Tibial artery (tissue), 4 donors: Measurements from ENCODE around the gene DUOXA2.
A peak's percentile ranks its signal among the peaks of the same experiment; 100 is the strongest.

Source experiments
- DNase-seq, 2 donors: peaks; one replicate each; pipeline ENCODE4 v3.0.0-alpha.2; 2019
- H3K27ac ChIP-seq, 2 donors: fragments of 200-600 bp; sonication (generic) in 1 of 2; 1 replicate in 1 of 2; 2 replicates in 1 of 2; pipeline ENCODE4 v1.5.1; 2018 to 2019; ENCODE audit warnings: mild to moderate bottlenecking in 1 of 2
- H3K27me3 ChIP-seq, 2 donors: fragments of 200-600 bp; sonication (generic) in 1 of 2; one replicate each; pipeline versions ENCODE4 v1.5.1 to v1.6.0; 2016 to 2019
- H3K36me3 ChIP-seq, 3 donors: fragments of 200-600 bp; sonication (generic) in 2 of 3; one replicate each; pipeline ENCODE4 v1.5.1; 2016 to 2019; ENCODE audit warnings: mild to moderate bottlenecking in 2 of 3
- H3K4me1 ChIP-seq, 4 donors: fragments of 200-600 bp; sonication (generic) in 2 of 4; 1 replicate in 3 of 4; 2 replicates in 1 of 4; pipeline ENCODE4 v1.5.1; 2016 to 2019
- H3K4me3 ChIP-seq, 2 donors: fragments of 200-600 bp; sonication (generic) in 1 of 2; 1 replicate in 1 of 2; 2 replicates in 1 of 2; pipeline ENCODE4 v1.5.1; 2018 to 2019; ENCODE audit warnings: mild to moderate bottlenecking in 2 of 2
- H3K9me3 ChIP-seq, 3 donors: fragments of 200-600 bp; sonication (generic) in 1 of 3; one replicate each; pipeline ENCODE4 v1.5.1; 2016 to 2019
- CTCF ChIP-seq, 2 experiments: fragments of 200-600 bp in 1 of 2; fragments of 450-650 bp in 1 of 2; IDR thresholded peaks; one replicate each; pipeline ENCODE4 v1.5.1; 2017 to 2019; ENCODE audit warnings: antibody characterized with exemption in 2 of 2, mild to moderate bottlenecking in 1 of 2, moderate library complexity in 1 of 2
- intact Hi-C: fragments of 100-400 bp; cut with DNase I; formaldehyde crosslinking; loops from one replicate; pipeline ENCODE4 v1.15.0; 2023; ENCODE audit warnings: low total_unique reads

DUOXA2 gene

GRCh38 chr15:45083223-45083622 is 30.9 kb upstream of the DUOXA2 start:
- Histone ChIP-seq H3K9me3 (no peaks in the 10 kb centered on the region), H3K36me3 (no peaks in the 10 kb centered on the region), H3K27me3 (peaks cover 0 to 4% of the 10 kb centered on the region in 2 donors), H3K4me3 (no peak overlapping the region), H3K27ac (no peak overlapping the region), H3K4me1 (no peaks in the 10 kb centered on the region)
- intact Hi-C loops = no loop called here
- DNase-seq = no peak
- TF ChIP-seq CTCF (IDR thresholded peaks at IDR 0.05) = no peak

DNA sequence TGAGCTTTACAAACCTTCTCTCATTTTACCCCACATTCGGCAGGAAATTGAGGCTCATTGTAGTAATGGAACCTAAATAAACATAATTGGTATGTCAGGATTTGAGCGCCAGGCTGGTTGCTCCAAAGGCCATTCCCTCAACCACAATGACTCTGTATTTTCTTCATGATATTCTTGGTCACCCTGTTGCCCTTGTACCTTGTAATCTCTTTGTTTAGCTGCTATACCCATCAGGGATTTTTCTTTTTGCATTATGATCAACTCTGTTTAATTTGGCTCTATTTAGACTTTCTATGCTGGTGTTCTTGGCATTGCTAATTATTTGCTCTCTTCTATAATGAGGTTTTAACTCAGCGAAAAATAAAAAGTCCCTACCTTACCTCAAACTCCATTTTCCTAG is 30.0 kb upstream of the DUOXA2 start:
- Histone ChIP-seq H3K27ac (no peak overlapping the region), H3K4me3 (no peak overlapping the region), H3K9me3 (no peaks in the 10 kb centered on the region), H3K27me3 (peaks cover 0 to 4% of the 10 kb centered on the region in 2 donors), H3K4me1 (no peaks in the 10 kb centered on the region), H3K36me3 (no peaks in the 10 kb centered on the region)
- no peak for DNase-seq
- intact Hi-C loops = no loop called here
- no peak for TF ChIP-seq CTCF (IDR thresholded peaks at IDR 0.05)

GRCh38 chr15:45087513-45087912 is 26.6 kb upstream of the DUOXA2 start:
- intact Hi-C loops = no loop called here
- no peaks in the 10 kb centered on the region for H3K9me3 ChIP-seq
- no peak overlapping the region for H3K27ac ChIP-seq
- peaks cover 0 to 4% of the 10 kb centered on the region in 2 donors for H3K27me3 ChIP-seq
- no peak overlapping the region for H3K4me3 ChIP-seq
- no peaks in the 10 kb centered on the region for H3K4me1 ChIP-seq
- DNase-seq = no peak
- no peaks in the 10 kb centered on the region for H3K36me3 ChIP-seq
- no peak for TF ChIP-seq CTCF (IDR thresholded peaks at IDR 0.05)

DNA sequence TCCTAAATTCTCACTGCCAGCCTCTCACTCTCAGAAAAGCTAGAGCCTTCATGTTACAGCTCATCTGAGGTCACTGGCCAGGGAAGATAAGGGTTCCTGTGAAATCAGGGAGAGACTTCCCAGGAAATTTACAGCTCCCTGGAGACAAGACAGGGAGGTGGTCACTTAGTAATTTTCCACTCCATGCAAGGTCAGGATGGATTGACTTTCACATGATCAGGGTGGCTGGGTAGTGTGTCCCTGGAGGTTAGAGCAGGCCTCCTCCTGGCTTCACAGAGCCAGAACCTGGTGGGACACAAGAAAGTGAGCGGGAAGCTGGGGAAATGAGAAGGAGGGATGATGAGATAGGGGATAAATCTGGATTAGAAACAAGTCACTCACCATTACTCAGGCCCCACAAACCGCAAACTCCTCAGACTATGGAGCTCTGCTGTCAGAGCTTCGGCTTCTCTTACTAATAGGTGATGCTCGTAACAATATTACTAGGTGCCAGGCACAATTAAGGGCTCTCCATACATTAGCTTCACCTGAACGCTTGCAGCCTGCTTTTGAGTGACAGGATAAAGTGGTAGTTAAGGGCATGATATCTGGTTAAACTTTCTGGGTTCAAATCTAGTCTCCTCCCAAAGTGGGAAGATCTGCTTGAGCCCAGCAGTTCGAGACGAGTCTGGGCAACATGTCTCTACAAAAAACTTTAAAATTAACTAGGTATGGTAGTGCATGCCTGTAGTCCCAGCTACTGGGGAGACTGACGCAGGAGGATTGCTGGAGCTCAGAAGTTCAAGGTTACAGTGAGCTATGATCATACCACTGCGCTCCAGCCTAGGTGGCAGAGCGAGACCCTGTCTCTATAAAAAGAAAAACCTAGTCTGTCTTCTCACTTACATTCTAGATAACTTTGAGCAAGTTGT is 25.1 kb upstream of the DUOXA2 start:
- H3K27ac ChIP-seq = no peak overlapping the region
- no peaks in the 10 kb centered on the region for H3K9me3 ChIP-seq
- H3K4me3 ChIP-seq = no peak overlapping the region
- DNase-seq = peak in 1 of 2 donors; percentile 11
- intact Hi-C loops = no loop called here
- H3K27me3 ChIP-seq = peaks cover 0 to 3% of the 10 kb centered on the region in 2 donors
- TF ChIP-seq CTCF (IDR thresholded peaks at IDR 0.05) = no peak
- no peaks in the 10 kb centered on the region for H3K4me1 ChIP-seq
- no peaks in the 10 kb centered on the region for H3K36me3 ChIP-seq

GRCh38 chr15:45089712-45090373 is 24.3 kb upstream of the DUOXA2 start:
- H3K4me1 ChIP-seq = no peaks in the 10 kb centered on the region
- no peaks in the 10 kb centered on the region for H3K36me3 ChIP-seq
- no peak overlapping the region for H3K27ac ChIP-seq
- DNase-seq = no peak
- intact Hi-C loops = no loop called here
- H3K4me3 ChIP-seq = no peak overlapping the region
- H3K9me3 ChIP-seq = no peaks in the 10 kb centered on the region
- no peak for TF ChIP-seq CTCF (IDR thresholded peaks at IDR 0.05)
- peaks cover 0 to 2% of the 10 kb centered on the region in 2 donors for H3K27me3 ChIP-seq
